ENCODE measurements around the gene RAD51AP2. TPM values are rescaled to one million over a fixed set of nuclear protein-coding genes. Genes with fewer than 3 reads are reported as not detected.

RAD51AP2 gene
- total and polyA plus RNA-seq, 10 of the 15 experiments (the other 5 are each of a cell fraction or from before 2014, with no cell fraction given): under 0.01 to 0.02 TPM; not detected in 8

DNA sequence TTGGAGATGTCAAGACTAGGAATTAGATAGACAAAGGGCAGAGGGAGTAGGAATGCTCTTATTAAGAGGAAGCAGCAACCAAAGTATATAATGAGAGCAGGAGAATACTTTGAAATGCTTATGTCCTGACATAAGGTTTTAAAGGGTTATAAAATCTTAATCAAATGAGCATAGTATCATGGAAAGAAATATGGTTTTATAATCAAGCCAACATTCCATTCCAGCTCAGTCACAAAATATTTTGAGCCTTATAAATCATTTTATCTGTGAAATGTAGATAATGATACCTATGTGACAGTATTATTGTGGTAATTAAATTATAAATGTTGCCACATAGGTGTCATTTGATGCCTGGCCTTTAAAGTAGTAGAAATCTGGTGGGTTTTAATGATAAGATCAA, 39.8 kb upstream of the RAD51AP2 start:
- ChIA-PET SMC1A (ENCODE audit: uncharacterized antibody, unreplicated experiment) (interaction anchor here (1.1 kb wide), 1 partner anchor 11 kb away, joined by 3 read pairs; no protein-coding TSS in a partner anchor), CTCF (interaction anchor here (1.6 kb wide), 1 partner anchor 12 kb away, joined by 4 read pairs; no protein-coding TSS in a partner anchor), RAD21 (ENCODE audit: unreplicated experiment) (interaction anchor here (1.1 kb wide), 1 partner anchor 113 kb away, joined by 6 read pairs; no protein-coding TSS in a partner anchor), POLR2A (no interaction called here)
- TF ChIP-seq ZNF217 (IDR thresholded peaks at IDR 0.05) (no peak), CHD4 (IDR thresholded peaks at IDR 0.05) (no peak), RAD51 (IDR thresholded peaks at IDR 0.05) (no peak), ESRRA (IDR thresholded peaks at IDR 0.05; ENCODE audit: low read length) (no peak), DPF2 (IDR thresholded peaks at IDR 0.05) (no peak), PAX8 (IDR thresholded peaks at IDR 0.05) (no peak)
- TF ChIP-seq, protein P1, sequence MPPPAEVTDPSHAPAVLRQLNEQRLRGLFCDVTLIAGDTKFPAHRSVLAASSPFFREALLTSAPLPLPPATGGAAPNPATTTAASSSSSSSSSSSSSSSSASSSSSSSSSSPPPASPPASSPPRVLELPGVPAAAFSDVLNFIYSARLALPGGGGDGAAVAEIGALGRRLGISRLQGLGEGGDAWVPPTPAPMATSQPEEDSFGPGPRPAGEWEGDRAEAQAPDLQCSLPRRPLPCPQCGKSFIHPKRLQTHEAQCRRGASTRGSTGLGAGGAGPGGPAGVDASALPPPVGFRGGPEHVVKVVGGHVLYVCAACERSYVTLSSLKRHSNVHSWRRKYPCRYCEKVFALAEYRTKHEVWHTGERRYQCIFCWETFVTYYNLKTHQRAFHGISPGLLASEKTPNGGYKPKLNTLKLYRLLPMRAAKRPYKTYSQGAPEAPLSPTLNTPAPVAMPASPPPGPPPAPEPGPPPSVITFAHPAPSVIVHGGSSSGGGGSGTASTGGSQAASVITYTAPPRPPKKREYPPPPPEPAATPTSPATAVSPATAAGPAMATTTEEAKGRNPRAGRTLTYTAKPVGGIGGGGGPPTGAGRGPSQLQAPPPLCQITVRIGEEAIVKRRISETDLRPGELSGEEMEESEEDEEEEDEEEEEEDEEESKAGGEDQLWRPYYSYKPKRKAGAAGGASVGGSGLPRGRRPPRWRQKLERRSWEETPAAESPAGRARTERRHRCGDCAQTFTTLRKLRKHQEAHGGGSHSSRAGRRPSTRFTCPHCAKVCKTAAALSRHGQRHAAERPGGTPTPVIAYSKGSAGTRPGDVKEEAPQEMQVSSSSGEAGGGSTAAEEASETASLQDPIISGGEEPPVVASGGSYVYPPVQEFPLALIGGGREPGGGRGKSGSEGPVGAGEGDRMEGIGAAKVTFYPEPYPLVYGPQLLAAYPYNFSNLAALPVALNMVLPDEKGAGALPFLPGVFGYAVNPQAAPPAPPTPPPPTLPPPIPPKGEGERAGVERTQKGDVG (CRISPR knock-in tag; IDR thresholded peaks at IDR 0.05): no peak
- TF ChIP-seq, protein P2, sequence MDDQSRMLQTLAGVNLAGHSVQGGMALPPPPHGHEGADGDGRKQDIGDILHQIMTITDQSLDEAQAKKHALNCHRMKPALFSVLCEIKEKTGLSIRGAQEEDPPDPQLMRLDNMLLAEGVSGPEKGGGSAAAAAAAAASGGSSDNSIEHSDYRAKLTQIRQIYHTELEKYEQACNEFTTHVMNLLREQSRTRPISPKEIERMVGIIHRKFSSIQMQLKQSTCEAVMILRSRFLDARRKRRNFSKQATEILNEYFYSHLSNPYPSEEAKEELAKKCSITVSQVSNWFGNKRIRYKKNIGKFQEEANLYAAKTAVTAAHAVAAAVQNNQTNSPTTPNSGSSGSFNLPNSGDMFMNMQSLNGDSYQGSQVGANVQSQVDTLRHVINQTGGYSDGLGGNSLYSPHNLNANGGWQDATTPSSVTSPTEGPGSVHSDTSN (IDR thresholded peaks at IDR 0.05; ENCODE audit: insufficient replicate concordance, low read depth, low read length): no peak
- Histone ChIP-seq H4K20me1 (ENCODE audit: control insufficient read depth, insufficient read depth) (no peaks in the 10 kb centered on the region), H3K4me1 (ENCODE audit: control insufficient read depth, insufficient read depth, low read length) (no peaks in the 10 kb centered on the region), H3K27me3 (replicated peaks in 1 of 2; ENCODE audit: control insufficient read depth in 2 of 2, insufficient read depth in 2 of 2, low read length in 1 of 2) (no peaks in the 10 kb centered on the region; a peak in 1 of 4 replicates), H3K9me3 (replicated peaks; ENCODE audit: control insufficient read depth, insufficient read depth, low read length) (no peaks in the 10 kb centered on the region), H3K27ac (ENCODE audit: control insufficient read depth, insufficient read depth) (no peak overlapping the region), H3K79me2 (ENCODE audit: control insufficient read depth, insufficient read depth, low read length) (no peaks in the 10 kb centered on the region), H3K4me2 (ENCODE audit: control insufficient read depth, insufficient read depth) (no peak overlapping the region), H3K9ac (ENCODE audit: control insufficient read depth, insufficient read depth, low read length) (no peak overlapping the region), H2AFZ (ENCODE audit: control insufficient read depth, low read depth, low read length) (no peak overlapping the region), H3K36me3 (ENCODE audit: control insufficient read depth in 2 of 2, insufficient read depth in 2 of 2, low read length in 1 of 2) (no peaks in the 10 kb centered on the region), H3K4me3 (no peak overlapping the region)
- intact Hi-C loops (cut with micrococcal nuclease; ENCODE audit: unreplicated experiment) (no loop called here), in situ Hi-C loops (cut with MboI) (no loop called here)
- FAIRE-seq: no peak
- no peak for ATAC-seq
- no peak for DNase-seq (ENCODE audit: low read depth, low spot score)
- BruUV-seq (replicated peaks): no TSS peak
